GM12875 (cell line): ENCODE measurements around the gene TRMU.

Experiments
- H3K4me3 ChIP-seq: one replicate; pipeline ENCODE4 v1.5.1; 2011; ENCODE audit warnings: low read depth, low read length, control low read depth
- CTCF ChIP-seq: IDR thresholded peaks from 2 replicates; pipeline ENCODE4 v1.5.1; 2011; ENCODE audit warnings: low read depth, mild to moderate bottlenecking, control low read depth, inconsistent platforms, low read length, moderate library complexity, borderline replicate concordance; ENCODE audit not compliant: insufficient read depth

The TRMU gene

DNA sequence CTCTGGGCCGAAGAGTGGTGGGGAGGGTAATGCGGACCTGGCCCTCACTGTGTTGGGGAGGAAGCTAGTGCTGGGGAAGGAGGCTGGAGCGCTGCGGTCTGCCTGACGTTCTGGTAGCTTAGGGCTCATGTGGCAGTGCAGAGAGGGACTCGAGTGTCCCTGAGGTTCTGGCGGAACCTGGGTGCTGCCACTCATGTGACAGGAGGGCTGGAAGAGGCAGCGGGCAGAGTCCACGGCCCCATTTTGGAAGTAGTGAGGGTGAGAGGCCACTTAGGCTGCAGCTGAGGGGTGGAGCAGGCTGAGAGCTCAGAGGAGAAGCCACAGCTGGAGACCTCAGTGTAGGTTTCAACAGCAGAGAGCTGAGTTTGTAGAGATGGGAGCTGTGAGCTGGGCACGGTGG is 16.2 kb upstream of the TRMU start:
- no peak overlapping the region for H3K4me3 ChIP-seq
- no peak for TF ChIP-seq CTCF

DNA sequence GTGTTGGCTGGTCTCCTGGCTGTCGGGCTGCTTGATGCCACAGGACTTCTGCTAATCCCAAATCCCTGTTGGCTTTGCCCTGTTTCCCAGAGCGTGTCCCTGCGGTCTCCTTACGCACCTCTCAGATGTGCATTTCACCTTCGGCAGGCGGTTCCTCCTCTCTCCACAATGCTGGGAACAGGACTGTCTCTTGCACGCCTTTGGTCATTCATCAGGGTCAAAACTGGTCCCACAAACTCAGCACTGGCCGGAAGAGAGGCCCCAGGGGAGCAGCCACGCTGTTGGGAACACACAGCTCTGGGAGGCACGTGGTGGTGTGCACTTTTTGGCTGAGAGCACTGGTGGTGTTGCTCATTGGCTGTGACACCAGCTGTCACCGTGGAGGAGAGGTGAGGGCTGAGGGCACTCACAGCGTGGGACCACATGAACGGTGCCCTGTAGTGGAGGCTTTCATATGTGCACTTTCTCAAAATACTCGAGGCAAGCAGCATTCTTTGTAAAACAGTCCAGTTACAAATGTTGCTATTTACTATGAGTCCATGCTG is 15.3 kb upstream of the TRMU start:
- TF ChIP-seq CTCF, result no peak
- H3K4me3 ChIP-seq, result no peak overlapping the region

DNA sequence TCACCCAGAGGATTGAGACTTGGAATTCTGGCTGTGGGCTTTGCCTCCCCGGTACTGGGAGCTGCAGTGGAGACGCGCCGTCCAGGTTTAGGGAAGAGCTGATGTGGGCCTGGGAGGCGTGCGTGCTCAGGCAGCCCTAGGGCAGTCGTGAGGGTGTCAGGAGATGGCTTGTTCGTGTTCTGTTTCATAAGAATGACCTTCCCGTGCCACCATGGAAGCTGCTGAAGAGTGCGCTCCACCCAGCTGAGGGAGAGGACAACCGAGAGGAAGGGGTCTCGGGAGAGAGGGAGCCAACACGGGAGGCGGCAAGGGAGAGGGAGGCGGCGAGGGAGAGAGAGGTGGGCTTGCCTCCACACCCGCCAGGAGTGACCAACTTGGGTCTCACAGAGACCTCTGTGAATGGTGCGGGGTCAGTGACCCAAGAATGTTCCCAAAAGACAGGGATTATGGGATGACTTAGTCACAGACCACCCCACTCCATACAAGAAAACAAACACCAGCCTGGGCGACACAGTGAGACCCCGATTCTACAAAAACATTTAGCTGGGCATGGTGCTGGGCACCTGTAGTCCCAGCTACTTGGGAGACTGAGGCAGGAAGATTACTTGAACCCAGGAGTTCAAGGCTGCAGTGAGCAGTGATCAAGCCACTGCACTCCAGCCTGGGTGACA is 14.7 kb upstream of the TRMU start:
- no peak for TF ChIP-seq CTCF
- H3K4me3 ChIP-seq, result no peak overlapping the region

DNA sequence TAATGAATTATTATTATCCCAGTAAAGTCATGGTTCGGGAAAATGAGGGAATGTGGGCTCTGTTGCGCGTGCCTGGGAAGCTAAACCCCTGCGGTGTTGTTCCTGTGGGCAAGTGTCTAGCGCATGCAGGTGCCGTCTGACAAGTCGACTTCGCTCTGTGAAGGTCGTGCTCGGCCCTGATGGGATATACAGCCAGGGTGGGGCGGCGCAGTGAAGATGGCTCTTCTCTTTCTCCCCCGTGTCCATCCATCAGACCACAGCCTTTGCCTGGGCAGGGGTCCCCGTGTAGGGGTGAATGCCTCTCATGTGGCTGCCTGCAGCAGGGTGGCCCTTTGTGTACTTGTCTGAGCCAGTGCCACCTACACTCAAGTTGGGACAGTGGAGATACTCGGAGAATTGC is 12.8 kb upstream of the TRMU start:
- H3K4me3 ChIP-seq, result no peak overlapping the region
- TF ChIP-seq CTCF, result no peak

- no peak for TF ChIP-seq CTCF
- no peak overlapping the region for H3K4me3 ChIP-seq
Observed at GRCh38 chr22:46323162-46323561, 12.4 kb upstream of the TRMU start.

GRCh38 chr22:46326066-46326680 is 9.3 kb upstream of the TRMU start:
- TF ChIP-seq CTCF, result no peak
- H3K4me3 ChIP-seq, result no peak overlapping the region
